ENCODE measurements around the gene RHOG.

The RHOG gene

DNA sequence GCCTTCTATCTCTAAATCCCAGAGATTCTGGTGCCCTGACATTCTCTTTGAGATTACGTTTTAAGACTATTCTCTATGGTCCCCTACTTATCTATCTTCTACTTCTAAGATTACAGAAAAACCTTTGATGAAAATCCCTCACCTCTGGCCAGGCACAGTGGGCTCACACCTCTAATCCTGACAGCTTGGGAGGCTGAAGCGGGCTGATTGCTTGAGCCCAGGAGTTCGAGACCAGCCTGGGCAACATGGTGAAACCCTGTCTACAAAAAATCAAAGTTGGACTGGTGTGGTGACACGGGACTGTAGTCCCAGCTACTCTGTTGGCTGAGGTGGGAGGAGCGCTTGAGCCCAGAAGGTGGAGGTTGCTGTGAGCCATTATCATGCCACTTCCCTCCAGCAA, 57.8 kb downstream of the RHOG start:
- Histone ChIP-seq H3K27me3 (replicated peaks) (no peaks in the 10 kb centered on the region), H3K4me3 (ENCODE audit: low read depth, low read length) (no peak overlapping the region), H3K36me3 (replicated peaks) (peaks cover 21% of the 10 kb centered on the region), H3K27ac (no peak overlapping the region)
- TF ChIP-seq, protein P1, sequence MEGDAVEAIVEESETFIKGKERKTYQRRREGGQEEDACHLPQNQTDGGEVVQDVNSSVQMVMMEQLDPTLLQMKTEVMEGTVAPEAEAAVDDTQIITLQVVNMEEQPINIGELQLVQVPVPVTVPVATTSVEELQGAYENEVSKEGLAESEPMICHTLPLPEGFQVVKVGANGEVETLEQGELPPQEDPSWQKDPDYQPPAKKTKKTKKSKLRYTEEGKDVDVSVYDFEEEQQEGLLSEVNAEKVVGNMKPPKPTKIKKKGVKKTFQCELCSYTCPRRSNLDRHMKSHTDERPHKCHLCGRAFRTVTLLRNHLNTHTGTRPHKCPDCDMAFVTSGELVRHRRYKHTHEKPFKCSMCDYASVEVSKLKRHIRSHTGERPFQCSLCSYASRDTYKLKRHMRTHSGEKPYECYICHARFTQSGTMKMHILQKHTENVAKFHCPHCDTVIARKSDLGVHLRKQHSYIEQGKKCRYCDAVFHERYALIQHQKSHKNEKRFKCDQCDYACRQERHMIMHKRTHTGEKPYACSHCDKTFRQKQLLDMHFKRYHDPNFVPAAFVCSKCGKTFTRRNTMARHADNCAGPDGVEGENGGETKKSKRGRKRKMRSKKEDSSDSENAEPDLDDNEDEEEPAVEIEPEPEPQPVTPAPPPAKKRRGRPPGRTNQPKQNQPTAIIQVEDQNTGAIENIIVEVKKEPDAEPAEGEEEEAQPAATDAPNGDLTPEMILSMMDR (IDR thresholded peaks at IDR 0.05; ENCODE audit: low read depth, low read length, missing control alignments) = no peak
- in situ Hi-C loops (cut with HindIII; ENCODE audit: low pct_ligation_motif_present, low sequenced_read_pairs) = no loop called here
- DNase-seq = no peak

DNA sequence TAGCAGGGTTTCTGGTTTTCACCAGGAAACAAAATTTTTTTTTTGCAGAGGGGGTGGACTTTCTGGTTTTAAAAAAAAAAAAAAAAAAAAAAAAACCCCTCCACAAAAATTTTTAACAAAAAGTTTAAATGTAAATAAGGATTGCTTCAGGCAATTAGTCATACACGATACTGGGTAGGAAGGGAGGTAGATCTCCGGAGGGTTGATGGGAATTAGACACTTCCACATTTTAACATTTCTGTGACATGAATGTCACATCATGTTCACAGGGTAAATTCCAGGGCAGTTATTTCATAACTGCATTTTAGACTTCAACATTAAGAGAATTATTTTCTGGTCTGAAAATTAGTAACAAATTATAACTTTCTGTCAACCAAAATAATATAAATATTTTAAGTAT, 59.3 kb downstream of the RHOG start:
- in situ Hi-C loops (cut with HindIII; ENCODE audit: low pct_ligation_motif_present, low sequenced_read_pairs) = no loop called here
- Histone ChIP-seq H3K27ac (no peak overlapping the region), H3K4me3 (ENCODE audit: low read depth, low read length) (no peak overlapping the region), H3K36me3 (replicated peaks) (peaks cover 33% of the 10 kb centered on the region), H3K27me3 (replicated peaks) (no peaks in the 10 kb centered on the region)
- TF ChIP-seq, protein P1 (IDR thresholded peaks at IDR 0.05; ENCODE audit: low read depth, low read length, missing control alignments) = no peak
- DNase-seq = no peak
